Naive B cell (primary cell): ENCODE results near the gene ROBO3. TPM values are rescaled to one million over a fixed set of nuclear protein-coding genes. Genes with fewer than 3 reads are reported as not detected.

Experiments
- ATAC-seq, 2 donors: fragments of 150-1000 bp; cut with Tn5 transposase; 2 replicates each; pipeline ENCODE4 v1.10.0; 2021; ENCODE audit warnings: low read depth in 2 of 2, mild to moderate bottlenecking in 2 of 2, moderate library complexity in 2 of 2
- DNase-seq: peaks from one replicate; pipeline ENCODE4 v3.0.0; 2022
- H3K27ac Mint-ChIP-seq, 6 donors: one replicate each; pipeline ENCODE4 v1.8.0; 2020 to 2022; ENCODE audit warnings: mild to moderate bottlenecking in 6 of 6, mixed read lengths in 6 of 6, moderate library complexity in 5 of 6, inconsistent platforms in 2 of 6
- H3K27me3 Mint-ChIP-seq, 3 donors: one replicate each; pipeline ENCODE4 v1.8.0; 2021 to 2022; ENCODE audit warnings: mixed read lengths in 3 of 3, mild to moderate bottlenecking in 1 of 3
- H3K36me3 Mint-ChIP-seq, 2 donors: one replicate each; pipeline ENCODE4 v1.8.0; 2020 to 2022; ENCODE audit warnings: mixed read lengths in 2 of 2, inconsistent platforms in 1 of 2, mild to moderate bottlenecking in 1 of 2
- H3K4me1 Mint-ChIP-seq, 3 donors: one replicate each; pipeline ENCODE4 v1.8.0; 2020 to 2022; ENCODE audit warnings: mixed read lengths in 3 of 3, inconsistent platforms in 1 of 3, mild to moderate bottlenecking in 1 of 3, moderate library complexity in 1 of 3
- H3K4me3 Mint-ChIP-seq, 8 donors: one replicate each; pipeline ENCODE4 v1.8.0; 2020 to 2022; ENCODE audit warnings: mild to moderate bottlenecking in 8 of 8, mixed read lengths in 8 of 8, moderate library complexity in 8 of 8, inconsistent platforms in 2 of 8
- H3K9me3 Mint-ChIP-seq, 7 donors: one replicate each; pipeline ENCODE4 v1.8.0; 2020 to 2022; ENCODE audit warnings: mixed read lengths in 7 of 7, mild to moderate bottlenecking in 5 of 7, inconsistent platforms in 2 of 7, moderate library complexity in 1 of 7
- polyA plus RNA-seq, 6 donors: library from polyadenylated mRNA; unstranded; fragments of 300-500 nt; fragmentation: Illumina TruSeq; gene quantifications; one replicate each; pipeline ENCODE4 v1.2.3, GENCODE V29; 2021; ENCODE audit warnings: low read depth in 6 of 6

ROBO3 gene, protein sequence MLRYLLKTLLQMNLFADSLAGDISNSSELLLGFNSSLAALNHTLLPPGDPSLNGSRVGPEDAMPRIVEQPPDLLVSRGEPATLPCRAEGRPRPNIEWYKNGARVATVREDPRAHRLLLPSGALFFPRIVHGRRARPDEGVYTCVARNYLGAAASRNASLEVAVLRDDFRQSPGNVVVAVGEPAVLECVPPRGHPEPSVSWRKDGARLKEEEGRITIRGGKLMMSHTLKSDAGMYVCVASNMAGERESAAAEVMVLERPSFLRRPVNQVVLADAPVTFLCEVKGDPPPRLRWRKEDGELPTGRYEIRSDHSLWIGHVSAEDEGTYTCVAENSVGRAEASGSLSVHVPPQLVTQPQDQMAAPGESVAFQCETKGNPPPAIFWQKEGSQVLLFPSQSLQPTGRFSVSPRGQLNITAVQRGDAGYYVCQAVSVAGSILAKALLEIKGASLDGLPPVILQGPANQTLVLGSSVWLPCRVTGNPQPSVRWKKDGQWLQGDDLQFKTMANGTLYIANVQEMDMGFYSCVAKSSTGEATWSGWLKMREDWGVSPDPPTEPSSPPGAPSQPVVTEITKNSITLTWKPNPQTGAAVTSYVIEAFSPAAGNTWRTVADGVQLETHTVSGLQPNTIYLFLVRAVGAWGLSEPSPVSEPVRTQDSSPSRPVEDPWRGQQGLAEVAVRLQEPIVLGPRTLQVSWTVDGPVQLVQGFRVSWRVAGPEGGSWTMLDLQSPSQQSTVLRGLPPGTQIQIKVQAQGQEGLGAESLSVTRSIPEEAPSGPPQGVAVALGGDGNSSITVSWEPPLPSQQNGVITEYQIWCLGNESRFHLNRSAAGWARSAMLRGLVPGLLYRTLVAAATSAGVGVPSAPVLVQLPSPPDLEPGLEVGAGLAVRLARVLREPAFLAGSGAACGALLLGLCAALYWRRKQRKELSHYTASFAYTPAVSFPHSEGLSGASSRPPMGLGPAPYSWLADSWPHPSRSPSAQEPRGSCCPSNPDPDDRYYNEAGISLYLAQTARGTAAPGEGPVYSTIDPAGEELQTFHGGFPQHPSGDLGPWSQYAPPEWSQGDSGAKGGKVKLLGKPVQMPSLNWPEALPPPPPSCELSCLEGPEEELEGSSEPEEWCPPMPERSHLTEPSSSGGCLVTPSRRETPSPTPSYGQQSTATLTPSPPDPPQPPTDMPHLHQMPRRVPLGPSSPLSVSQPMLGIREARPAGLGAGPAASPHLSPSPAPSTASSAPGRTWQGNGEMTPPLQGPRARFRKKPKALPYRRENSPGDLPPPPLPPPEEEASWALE (N-terminal part only)
- polyA plus RNA-seq: 1 to 10 TPM in 1 of 6 donors, under 1 TPM in 3, not detected in 2; 0.21 to 2.0 (median 0.69) TPM

DNA sequence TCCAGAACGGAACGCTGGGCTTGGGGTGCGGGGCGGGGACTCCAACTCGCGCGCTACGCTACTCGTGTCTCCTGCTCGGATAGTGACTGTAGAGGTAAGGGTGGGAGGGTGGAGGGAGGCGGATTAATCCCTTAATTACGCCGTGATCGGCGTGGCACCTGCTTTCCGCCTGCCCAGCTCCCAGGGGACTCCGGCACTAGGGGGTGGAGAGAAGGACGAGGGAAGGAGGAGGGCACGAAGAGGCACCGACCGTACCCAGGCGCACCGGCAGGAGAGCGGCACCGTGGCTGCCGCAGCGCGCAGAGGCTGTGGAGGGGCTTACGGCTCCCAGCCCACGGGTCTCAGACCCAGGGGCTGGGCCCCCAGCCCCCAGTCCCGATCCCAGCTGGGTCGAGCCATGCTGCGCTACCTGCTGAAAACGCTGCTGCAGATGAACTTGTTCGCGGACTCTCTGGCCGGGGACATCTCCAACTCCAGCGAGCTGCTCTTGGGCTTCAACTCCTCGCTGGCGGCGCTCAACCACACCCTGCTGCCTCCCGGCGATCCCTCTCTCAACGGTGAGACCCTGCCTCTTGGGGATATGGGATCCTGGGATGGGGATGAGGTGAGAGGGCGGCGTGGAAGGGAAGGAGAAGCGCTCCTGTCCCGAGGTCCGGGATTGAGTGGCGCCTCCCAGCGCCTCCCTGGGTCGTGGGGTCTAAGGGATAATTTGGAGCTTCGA lies at the start of gene ROBO3:
Gene ROBO3, plus strand, starts transcription at position 252 of the 721 bp plus-strand sequence. Its CDS starts 146 bp downstream, at position 398.
- Mint-ChIP-seq H3K9me3 (peaks cover 0 to 7% (median 0%) of the 10 kb centered on the region in 7 donors), H3K4me3 (peak within 1 kb of the TSS in 6 of 8 donors; percentile 23 to 82 (median 58)), H3K4me1 (peaks cover 17 to 58% (median 52%) of the 10 kb centered on the region in 3 donors), H3K27me3 (peaks cover 67 to 91% (median 84%) of the 10 kb centered on the region in 3 donors), H3K36me3 (no peaks in the 10 kb centered on the region), H3K27ac (no peak within 1 kb of the TSS)
- ATAC-seq (no peak), DNase-seq (no peak)

DNA sequence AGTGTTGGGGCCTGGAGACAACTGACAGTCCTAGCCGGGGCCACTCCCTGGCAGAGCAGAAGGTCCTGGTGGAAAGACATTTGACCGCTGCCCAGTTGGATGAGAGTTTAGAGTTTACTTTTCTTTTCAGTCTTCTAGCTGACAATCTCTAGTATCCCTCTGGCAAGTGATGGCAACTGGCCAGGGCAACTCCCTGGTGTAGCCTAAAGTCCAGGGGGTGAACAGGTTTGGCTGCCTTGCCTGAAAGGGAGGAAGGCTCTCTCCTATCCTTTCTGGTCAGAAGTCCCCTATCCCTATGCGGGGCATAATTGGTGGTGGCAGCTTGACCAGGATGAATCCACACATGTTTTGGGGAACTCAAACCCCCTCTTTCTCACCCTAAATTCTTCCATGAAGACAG lies 48.2 kb upstream of the ROBO3 start:
- no peak for DNase-seq
- no peak overlapping the region for H3K4me3 Mint-ChIP-seq
- H3K4me1 Mint-ChIP-seq: no peaks in the 10 kb centered on the region
- ATAC-seq: no peak
- peaks cover 0 to 4% (median 0%) of the 10 kb centered on the region in 7 donors for H3K9me3 Mint-ChIP-seq
- no peaks in the 10 kb centered on the region for H3K36me3 Mint-ChIP-seq
- H3K27ac Mint-ChIP-seq: no peak overlapping the region
- H3K27me3 Mint-ChIP-seq: peaks cover 49 to 67% (median 49%) of the 10 kb centered on the region in 3 donors

DNA sequence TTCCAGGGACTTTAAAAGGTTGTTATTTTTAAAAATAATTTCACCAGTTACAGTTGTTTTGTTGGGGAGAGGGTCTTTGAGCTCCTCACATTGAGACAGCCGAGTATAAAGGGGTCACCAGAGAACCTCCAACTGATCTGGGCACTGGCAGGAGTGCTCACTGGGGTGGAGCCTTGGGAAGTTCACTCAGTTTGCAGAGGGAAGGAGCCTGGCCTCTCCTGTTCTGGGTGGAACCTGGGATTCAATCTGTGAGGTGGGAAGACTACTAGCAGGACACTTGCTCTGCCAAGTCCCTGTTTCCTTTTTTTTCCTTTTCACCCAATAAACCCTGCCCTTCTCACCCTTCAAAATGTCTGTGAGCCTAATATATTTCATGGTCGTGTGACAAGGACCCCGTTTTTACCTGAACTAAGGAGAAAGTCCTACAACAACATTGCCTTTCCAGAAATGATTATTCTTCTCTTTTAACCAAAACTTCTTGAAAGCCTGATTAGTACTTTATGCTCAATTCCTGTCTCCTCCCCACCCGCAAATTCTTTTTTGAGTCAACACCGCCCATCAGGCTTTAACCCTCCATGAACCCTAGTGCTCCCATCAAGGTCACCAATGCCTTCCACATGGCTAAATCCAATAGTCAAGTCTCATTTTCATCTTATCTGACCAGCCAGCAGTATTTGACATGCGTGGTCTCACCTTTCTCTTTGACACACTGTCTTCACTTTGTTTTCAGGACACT lies 43.1 kb upstream of the ROBO3 start:
- Mint-ChIP-seq H3K36me3 (no peaks in the 10 kb centered on the region), H3K27ac (no peak overlapping the region), H3K27me3 (peaks cover 67 to 71% (median 71%) of the 10 kb centered on the region in 3 donors), H3K4me3 (no peak overlapping the region), H3K9me3 (peaks cover 0 to 4% (median 0%) of the 10 kb centered on the region in 7 donors), H3K4me1 (no peaks in the 10 kb centered on the region)
- ATAC-seq (no peak), DNase-seq (no peak)

DNA sequence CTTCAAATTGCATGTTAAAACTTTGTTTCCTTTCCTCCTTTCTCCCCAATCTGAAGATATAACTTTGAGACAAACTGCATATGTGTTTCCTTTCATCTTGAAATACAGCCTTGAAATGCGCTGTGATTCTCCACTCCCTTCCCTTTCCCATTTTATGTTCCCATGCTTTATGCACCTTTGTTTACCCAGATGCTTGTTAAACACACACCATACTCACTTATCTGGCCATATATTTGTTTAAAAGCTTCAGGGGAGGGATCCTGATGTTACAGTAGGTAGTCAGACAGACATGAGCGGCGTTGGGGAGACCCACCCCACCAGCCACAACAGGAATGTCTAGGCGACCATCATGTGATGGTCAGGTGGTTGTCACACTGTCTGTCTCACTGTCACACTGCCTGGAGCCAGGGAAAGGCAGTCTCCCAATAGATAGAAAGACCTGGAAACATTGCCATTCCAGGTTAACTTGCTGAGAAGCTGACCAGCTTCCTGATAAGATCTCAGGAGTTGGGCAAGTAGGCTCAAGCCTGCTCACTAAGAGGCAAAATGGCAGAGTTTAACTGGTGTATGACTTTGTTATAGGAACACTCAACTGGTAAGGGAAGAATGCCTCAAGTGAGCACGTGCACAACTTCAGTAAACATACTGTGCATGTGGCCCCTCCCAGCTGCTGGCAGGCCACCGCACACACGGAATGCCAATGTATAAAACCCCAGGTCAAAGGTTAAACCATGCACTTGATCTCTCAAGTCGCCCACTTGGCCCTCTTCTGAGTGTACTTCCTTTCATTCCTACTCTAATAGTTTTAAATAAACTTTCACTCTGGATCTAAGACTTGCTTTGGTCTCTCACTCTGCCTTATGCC lies 41.5 kb upstream of the ROBO3 start:
- peaks cover 57 to 65% (median 62%) of the 10 kb centered on the region in 3 donors for H3K27me3 Mint-ChIP-seq

DNA sequence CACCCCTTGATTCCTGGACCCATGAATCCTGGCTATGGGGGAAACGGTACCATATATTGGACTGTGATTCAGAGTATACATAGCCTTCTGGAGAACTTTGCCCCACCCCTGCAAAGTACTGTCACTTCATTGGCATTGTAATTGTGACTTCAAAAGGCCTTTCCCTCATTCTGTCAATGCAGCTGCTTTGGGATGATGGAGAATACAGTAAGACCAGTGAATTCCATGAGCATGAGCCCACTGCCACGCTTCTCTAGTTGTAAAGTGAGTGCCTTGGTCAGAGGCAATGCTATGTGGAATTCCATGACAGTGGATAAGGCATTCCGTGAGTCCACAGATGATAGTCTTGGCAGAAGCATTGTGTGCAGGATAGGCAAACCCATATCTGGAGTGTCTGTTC lies 39.4 kb upstream of the ROBO3 start:
- Mint-ChIP-seq H3K36me3 (no peaks in the 10 kb centered on the region), H3K27me3 (peaks cover 49 to 61% (median 59%) of the 10 kb centered on the region in 3 donors)

More for the DNA sequence above, 41.5 kb upstream of the ROBO3 start:
- Mint-ChIP-seq H3K9me3 (peaks cover 0 to 4% (median 0%) of the 10 kb centered on the region in 7 donors), H3K27ac (no peak overlapping the region), H3K4me3 (no peak overlapping the region), H3K36me3 (no peaks in the 10 kb centered on the region), H3K4me1 (no peaks in the 10 kb centered on the region)
- DNase-seq: no peak
- no peak for ATAC-seq

DNA sequence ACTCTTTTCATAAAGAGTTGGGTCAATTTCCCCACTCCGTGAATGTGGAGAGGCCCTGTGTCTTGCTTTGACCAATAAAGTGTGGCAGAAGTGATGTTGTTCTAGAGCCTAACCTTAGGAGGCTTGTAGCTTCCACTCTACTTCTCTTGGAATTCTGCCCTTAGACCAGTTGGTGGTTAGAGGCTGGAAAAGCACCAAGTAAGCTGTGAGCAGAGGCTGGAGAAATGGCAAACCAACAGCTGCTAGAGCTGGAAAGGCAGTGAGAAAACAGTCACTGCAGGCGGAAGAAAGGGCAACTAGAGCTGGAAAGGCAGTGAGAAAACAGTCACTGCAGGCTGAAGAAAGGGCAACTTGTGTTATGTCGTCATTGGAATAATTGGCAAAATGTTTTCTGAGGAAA lies 35.2 kb upstream of the ROBO3 start:
- H3K27me3 Mint-ChIP-seq: peaks cover 29 to 46% (median 38%) of the 10 kb centered on the region in 3 donors
- H3K27ac Mint-ChIP-seq: no peak overlapping the region
- DNase-seq (no peak), ATAC-seq (no peak)
- no peaks in the 10 kb centered on the region for H3K36me3 Mint-ChIP-seq
- no peak overlapping the region for H3K4me3 Mint-ChIP-seq
- H3K4me1 Mint-ChIP-seq: no peaks in the 10 kb centered on the region
- no peaks in the 10 kb centered on the region for H3K9me3 Mint-ChIP-seq

More for the DNA sequence above, 39.4 kb upstream of the ROBO3 start:
- no peak overlapping the region for H3K27ac Mint-ChIP-seq
- H3K9me3 Mint-ChIP-seq: peaks cover 0 to 4% (median 0%) of the 10 kb centered on the region in 7 donors
- no peaks in the 10 kb centered on the region for H3K4me1 Mint-ChIP-seq
- no peak for DNase-seq
- no peak overlapping the region for H3K4me3 Mint-ChIP-seq
- no peak for ATAC-seq

DNA sequence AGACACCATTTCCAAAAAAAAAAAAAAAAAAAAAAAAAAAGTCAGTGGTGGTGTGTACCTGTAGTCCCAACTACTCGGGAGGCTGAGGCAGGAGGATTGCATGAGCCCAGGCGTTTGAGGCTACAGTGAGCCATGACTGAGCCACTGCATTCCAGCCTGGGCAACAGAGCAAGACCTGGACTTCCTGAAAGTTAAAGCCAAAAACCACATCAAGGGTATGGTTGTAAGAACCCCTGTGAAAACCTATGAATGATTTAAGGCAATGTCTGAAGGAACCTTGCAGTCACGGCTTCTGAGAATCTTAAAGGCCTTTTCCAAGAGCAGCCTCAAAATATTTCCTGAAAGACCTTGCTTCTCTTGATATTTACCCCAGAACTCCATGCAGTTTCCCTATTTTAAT lies 34.5 kb upstream of the ROBO3 start:
- DNase-seq: no peak
- no peak for ATAC-seq
- H3K27ac Mint-ChIP-seq: no peak overlapping the region
- H3K36me3 Mint-ChIP-seq: no peaks in the 10 kb centered on the region
- no peaks in the 10 kb centered on the region for H3K9me3 Mint-ChIP-seq
- H3K4me1 Mint-ChIP-seq: no peaks in the 10 kb centered on the region
- peaks cover 29 to 40% (median 40%) of the 10 kb centered on the region in 3 donors for H3K27me3 Mint-ChIP-seq
- H3K4me3 Mint-ChIP-seq: no peak overlapping the region

DNA sequence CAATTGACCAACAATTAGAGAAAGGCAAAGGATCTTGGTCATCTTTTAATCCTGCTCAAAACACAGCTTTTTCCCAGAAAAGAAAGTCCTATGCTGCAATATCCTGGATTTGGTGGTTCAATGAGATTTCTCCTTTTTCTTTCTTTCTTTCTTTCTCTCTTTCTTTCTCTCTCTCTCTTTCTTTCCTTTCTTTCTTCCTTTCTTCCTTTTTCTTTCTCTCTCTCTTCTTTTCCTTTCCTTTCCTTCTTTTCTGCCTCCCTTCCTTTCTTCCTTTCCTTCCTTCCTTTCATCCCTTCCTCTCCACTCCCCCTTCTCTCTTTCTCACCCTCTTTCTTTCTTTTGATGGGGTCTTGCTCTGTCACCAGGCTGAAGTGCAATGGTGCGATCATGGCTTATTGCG lies 33.3 kb upstream of the ROBO3 start:
- Mint-ChIP-seq H3K27me3 (peaks cover 24 to 39% (median 37%) of the 10 kb centered on the region in 3 donors), H3K4me3 (no peak overlapping the region), H3K9me3 (no peaks in the 10 kb centered on the region), H3K27ac (no peak overlapping the region), H3K4me1 (peaks cover 5 to 9% (median 8%) of the 10 kb centered on the region in 3 donors), H3K36me3 (no peaks in the 10 kb centered on the region)
- ATAC-seq: no peak
- DNase-seq: no peak

DNA sequence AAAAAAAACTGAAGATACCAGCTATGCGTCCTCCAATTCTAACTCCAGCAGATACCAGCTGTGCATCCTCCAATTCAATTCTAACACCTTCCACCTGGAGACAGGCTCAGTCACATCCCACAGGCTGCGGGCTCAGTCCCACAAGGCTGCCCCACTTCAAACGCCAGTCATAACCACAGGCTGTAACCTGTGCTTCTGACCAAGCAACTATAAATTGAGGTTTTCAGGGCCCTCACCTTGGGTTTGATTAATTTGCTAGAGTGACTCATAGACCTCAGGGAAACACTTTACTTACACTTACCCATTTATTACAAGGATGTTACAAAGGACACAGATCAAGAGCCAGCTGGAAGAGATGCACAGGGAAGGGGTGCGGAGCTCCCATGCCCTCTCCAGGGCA lies 32.7 kb upstream of the ROBO3 start:
- Mint-ChIP-seq H3K4me1 (peaks cover 5 to 13% (median 13%) of the 10 kb centered on the region in 3 donors), H3K36me3 (no peaks in the 10 kb centered on the region), H3K9me3 (no peaks in the 10 kb centered on the region), H3K27me3 (peaks cover 26 to 32% (median 32%) of the 10 kb centered on the region in 3 donors), H3K4me3 (no peak overlapping the region), H3K27ac (no peak overlapping the region)
- DNase-seq: no peak
- ATAC-seq: no peak

DNA sequence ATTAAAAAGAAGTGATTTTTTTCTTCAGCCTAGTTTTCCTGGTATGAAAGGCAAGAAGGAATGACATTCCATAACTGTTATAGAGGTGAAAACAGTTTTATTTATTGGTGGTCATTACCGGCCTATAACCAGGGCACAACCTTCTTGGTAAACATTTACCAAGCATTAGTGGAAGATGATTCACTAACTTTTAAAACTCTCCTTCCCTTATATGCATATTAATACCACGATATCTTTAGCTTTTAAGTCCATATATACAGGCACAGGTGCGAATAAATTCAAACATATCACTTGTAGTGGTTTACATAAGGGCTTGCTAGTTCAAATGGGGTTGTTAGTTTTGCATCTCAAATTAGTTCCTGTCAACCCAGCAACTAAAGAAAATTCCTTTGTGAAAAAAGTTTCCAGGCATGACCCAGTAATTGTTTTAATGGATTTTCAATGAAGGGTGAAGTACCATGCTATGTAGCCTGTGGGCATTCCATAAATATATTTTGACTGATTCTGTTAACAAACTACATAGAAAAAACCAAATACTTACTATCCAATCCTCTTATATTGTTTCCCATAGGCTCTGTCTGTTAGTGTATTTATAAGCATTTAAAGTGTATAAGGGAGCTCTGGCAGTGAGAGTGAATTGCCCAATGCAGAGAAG lies 30.6 kb upstream of the ROBO3 start:
- DNase-seq (no peak), ATAC-seq (no peak)
- Mint-ChIP-seq H3K4me1 (peaks cover 5 to 24% (median 13%) of the 10 kb centered on the region in 3 donors), H3K4me3 (no peak overlapping the region), H3K9me3 (no peaks in the 10 kb centered on the region), H3K27me3 (peaks cover 36 to 50% (median 44%) of the 10 kb centered on the region in 3 donors), H3K27ac (no peak overlapping the region), H3K36me3 (no peaks in the 10 kb centered on the region)

DNA sequence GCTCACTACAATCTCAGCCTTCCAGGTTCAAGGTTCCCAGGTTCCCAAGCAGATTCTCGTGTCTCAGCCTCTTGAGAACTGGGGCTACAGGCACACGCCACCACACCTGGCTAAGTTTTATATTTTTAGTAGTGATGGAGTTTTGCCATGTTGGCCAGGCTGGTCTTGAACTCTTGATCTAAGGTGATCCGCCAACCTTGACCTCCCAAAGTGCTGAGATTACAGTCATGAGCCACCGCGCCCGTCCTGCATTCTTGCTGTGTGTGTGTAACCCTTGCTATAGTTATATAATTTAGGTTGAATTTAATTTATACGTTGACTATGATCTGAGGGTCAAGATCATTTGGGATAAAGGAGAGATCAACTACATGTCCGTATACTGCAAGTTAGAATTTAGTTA lies 29.3 kb upstream of the ROBO3 start:
- H3K4me3 Mint-ChIP-seq: peak overlapping the region in 7 of 8 donors; percentile 39 to 90 (median 83)

More for the DNA sequence above, 29.3 kb upstream of the ROBO3 start:
- DNase-seq: no peak
- H3K36me3 Mint-ChIP-seq: no peaks in the 10 kb centered on the region
- H3K27ac Mint-ChIP-seq: peak overlapping the region in 2 of 6 donors; percentile 9 to 89
- no peak for ATAC-seq
- peaks cover 43 to 58% (median 57%) of the 10 kb centered on the region in 3 donors for H3K27me3 Mint-ChIP-seq
- H3K9me3 Mint-ChIP-seq: no peaks in the 10 kb centered on the region
- H3K4me1 Mint-ChIP-seq: peaks cover 12 to 33% (median 20%) of the 10 kb centered on the region in 3 donors
